Stimulated activated CD4-positive, alpha-beta T cell treated with anti-CD3 and anti-CD28 coated beads, Interleukin-1b, Interleukin-23, amount 100 ng/mL, for 4 hours (primary cell): ENCODE data around the gene CDK9.
"Not testable (repeated sequence)": the region's sequence is repeated elsewhere in the genome, so short reads cannot be mapped to it uniquely, and the experiment has no call there.

Experiments
- DNase-seq, 2 donors: peaks; one replicate each; pipeline ENCODE4 v3.0.0-alpha.2; 2020; ENCODE audit warnings: low read depth in 2 of 2

The CDK9 gene

GRCh38 chr9:127780126-127780885 is 5.5 kb upstream of the CDK9 start:
- DNase-seq, result no peak

GRCh38 chr9:127780909-127781308 is 4.9 kb upstream of the CDK9 start:
- DNase-seq, result not testable (repeated sequence)

GRCh38 chr9:127781806-127782205 is 4.0 kb upstream of the CDK9 start:
- DNase-seq, result no peak

- DNase-seq, result peak in 1 of 2 donors; percentile 34
These were observed 2.5 kb upstream of the CDK9 start for GRCh38 chr9:127783111-127784008.

GRCh38 chr9:127785023-127785932 is 556 bp upstream of the CDK9 start:
- DNase-seq, result peak; percentile 80 to 84

- DNase-seq, result no peak
These were observed 905 bp downstream of the CDK9 start for GRCh38 chr9:127786773-127787104.

GRCh38 chr9:127788337-127789011 is 2.6 kb downstream of the CDK9 start:
- DNase-seq, result peak in 1 of 2 donors; percentile 45

GRCh38 chr9:127789179-127789578 is 3.3 kb downstream of the CDK9 start:
- no peak for DNase-seq

GRCh38 chr9:127790094-127790855 is 4.4 kb downstream of the CDK9 start:
- no peak for DNase-seq

GRCh38 chr9:127791085-127791484 is 5.3 kb downstream of the CDK9 start:
- no peak for DNase-seq

- DNase-seq, result no peak
These were observed 6.7 kb downstream of the CDK9 start for GRCh38 chr9:127792417-127793031.

- DNase-seq, result no peak
These were observed 7.4 kb downstream of the CDK9 start for GRCh38 chr9:127793093-127793708.

- DNase-seq, result no peak
These were observed 8.4 kb downstream of the CDK9 start for GRCh38 chr9:127794001-127794791.

GRCh38 chr9:127796225-127796813 is 10.5 kb downstream of the CDK9 start:
- no peak for DNase-seq

- DNase-seq, result no peak
These were observed 11.1 kb downstream of the CDK9 start for GRCh38 chr9:127796852-127797370.

GRCh38 chr9:127801955-127802575 is 16.2 kb downstream of the CDK9 start:
- no peak for DNase-seq

- peak; percentile 73 to 85 for DNase-seq
These were observed 17.0 kb downstream of the CDK9 start, which contains the start of gene FPGS for GRCh38 chr9:127802576-127803443. FPGS (plus strand) TSS chr9:127802882; CDS start chr9:127802925, 43 bp downstream.
